Left ventricle myocardium inferior (tissue), 1 donor: Measurements from ENCODE around the gene OR8G1. TPM values are rescaled to one million over a fixed set of nuclear protein-coding genes. Genes with fewer than 3 reads are reported as not detected.
"Not testable (repeated sequence)": the region's sequence is repeated elsewhere in the genome, so short reads cannot be mapped to it uniquely, and the experiment has no call there.

Experiments
- DNase-seq: peaks from one replicate; pipeline ENCODE4 v3.0.0-alpha.2; 2020
- H3K27ac ChIP-seq: fragments of 200-600 bp; replicated peaks from 2 replicates; pipeline ENCODE4 v1.8.0; 2021
- H3K27me3 ChIP-seq: fragments of 200-600 bp; 2 replicates; pipeline ENCODE4 v1.8.0; 2021; ENCODE audit warnings: low read depth
- H3K36me3 ChIP-seq: fragments of 200-600 bp; 2 replicates; pipeline ENCODE4 v1.8.0; 2021
- H3K4me1 ChIP-seq: fragments of 200-600 bp; 2 replicates; pipeline ENCODE4 v1.8.0; 2021
- H3K4me3 ChIP-seq: fragments of 200-600 bp; 2 replicates; pipeline ENCODE4 v1.8.0; 2021; ENCODE audit warnings: mild to moderate bottlenecking, moderate library complexity
- H3K9me3 ChIP-seq: fragments of 200-600 bp; replicated peaks from 2 replicates; pipeline ENCODE4 v1.8.0; 2021
- CTCF ChIP-seq: fragments of 200-600 bp; IDR thresholded peaks from 2 replicates; pipeline ENCODE4 v1.8.0; 2021; ENCODE audit warnings: antibody characterized with exemption, mild to moderate bottlenecking, borderline replicate concordance
- intact Hi-C: fragments of 100-400 bp; cut with micrococcal nuclease; formaldehyde crosslinking; loops from one replicate; pipeline ENCODE4 v1.11.0; 2022
- total RNA-seq: library from RNA; stranded (reverse); fragmentation: NEBNext Ultra II Directional; extraction: Animal tissue kit (Norgen Biotek cat#: 25700); gene quantifications from one replicate; pipeline ENCODE4 v1.2.1, GENCODE V29; 2021
- donor health status: DM: no; HTN: yes; CAD: no; lungs with severe emphysema.

Gene OR8G1
- total RNA-seq, 1 donor from 2014 or later = not detected

DNA sequence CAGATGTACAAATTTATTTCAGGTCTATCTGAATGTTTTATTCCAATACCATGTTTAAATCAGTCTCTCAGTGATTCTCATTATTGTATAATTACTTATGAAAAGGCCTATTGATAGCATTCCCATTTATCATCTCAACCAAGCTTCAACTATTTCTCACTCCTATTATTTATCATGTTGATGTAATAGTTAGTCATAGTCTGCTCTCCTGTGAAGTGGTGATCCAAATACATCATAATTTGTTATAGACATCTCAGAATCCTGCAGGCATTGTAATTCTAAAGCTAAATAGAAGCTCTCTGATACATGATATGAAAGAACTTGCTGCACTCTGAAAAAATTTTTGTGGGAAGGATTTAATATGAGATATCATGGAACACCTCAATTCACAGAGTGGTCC lies 21.8 kb upstream of the OR8G1 start:
- peaks cover 4% of the 10 kb centered on the region for H3K27me3 ChIP-seq
- H3K4me3 ChIP-seq = no peak overlapping the region
- H3K4me1 ChIP-seq = no peaks in the 10 kb centered on the region
- H3K9me3 ChIP-seq = no peaks in the 10 kb centered on the region
- no peak for TF ChIP-seq CTCF
- intact Hi-C loops = no loop called here
- DNase-seq = no peak
- H3K36me3 ChIP-seq = no peaks in the 10 kb centered on the region
- H3K27ac ChIP-seq = no peak overlapping the region

DNA sequence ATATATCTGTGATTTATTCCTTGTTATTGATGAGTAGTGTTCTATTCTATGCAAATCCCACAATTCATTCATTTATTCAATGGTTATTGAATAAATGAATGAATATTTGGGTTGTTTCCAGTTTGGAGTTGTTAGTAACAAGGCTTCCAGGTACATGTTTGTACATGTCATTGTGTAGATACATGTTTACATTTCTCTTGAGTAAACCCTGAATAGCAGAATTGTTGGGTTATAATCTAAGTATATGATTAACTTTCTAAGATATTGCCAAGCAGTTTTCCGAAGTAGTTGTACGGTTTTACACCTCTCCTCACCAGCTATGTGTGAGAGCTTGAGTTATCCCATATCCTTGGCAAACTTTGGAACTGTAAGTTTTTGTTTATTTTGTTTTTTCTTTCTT lies 18.5 kb upstream of the OR8G1 start:
- no peak for TF ChIP-seq CTCF
- Histone ChIP-seq H3K4me3 (no peak overlapping the region), H3K36me3 (no peaks in the 10 kb centered on the region), H3K4me1 (no peaks in the 10 kb centered on the region), H3K27ac (no peak overlapping the region), H3K9me3 (no peaks in the 10 kb centered on the region), H3K27me3 (peaks cover 4% of the 10 kb centered on the region)
- no peak for DNase-seq
- intact Hi-C loops = no loop called here

DNA sequence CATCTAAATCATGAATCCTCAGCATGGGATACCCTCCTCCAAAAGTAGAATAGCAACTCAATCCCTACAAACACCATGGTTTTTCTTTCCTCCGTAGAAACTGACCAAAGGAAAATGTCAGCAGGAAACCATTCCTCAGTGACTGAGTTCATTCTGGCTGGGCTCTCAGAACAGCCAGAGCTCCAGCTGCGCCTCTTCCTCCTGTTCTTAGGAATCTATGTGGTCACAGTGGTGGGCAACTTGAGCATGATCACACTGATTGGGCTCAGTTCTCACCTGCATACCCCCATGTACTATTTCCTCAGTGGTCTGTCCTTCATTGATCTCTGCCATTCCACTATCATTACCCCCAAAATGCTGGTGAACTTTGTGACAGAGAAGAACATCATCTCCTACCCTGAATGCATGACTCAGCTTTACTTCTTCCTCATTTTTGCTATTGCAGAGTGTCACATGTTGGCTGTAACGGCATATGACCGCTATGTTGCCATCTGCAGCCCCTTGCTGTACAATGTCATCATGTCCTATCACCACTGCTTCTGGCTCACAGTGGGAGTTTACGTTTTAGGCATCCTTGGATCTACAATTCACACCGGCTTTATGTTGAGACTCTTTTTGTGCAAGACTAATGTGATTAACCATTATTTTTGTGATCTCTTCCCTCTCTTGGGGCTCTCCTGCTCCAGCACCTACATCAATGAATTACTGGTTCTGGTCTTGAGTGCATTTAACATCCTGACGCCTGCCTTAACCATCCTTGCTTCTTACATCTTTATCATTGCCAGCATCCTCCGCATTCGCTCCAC lies 16.1 kb upstream of the OR8G1 start:
- H3K27me3 ChIP-seq, DNase-seq, H3K4me1 ChIP-seq, intact Hi-C loops, H3K36me3 ChIP-seq, H3K27ac ChIP-seq, H3K9me3 ChIP-seq, H3K4me3 ChIP-seq: not testable (repeated sequence)

DNA sequence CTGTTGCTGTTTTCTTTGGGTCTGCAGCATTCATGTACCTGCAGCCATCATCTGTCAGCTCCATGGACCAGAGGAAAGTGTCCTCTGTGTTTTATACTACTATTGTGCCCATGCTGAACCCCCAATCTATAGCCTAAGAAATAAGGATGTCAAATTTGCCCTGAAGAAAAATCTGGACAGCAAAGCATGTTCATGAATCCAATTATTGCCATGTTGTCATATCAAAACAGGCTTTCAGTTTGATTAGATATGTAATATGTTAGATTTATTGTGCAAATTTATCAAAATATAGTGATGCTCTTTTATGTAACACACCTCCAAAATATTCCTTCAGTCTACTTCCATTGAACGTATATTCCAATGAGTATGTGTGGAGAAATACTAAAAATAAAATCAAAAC lies 15.4 kb upstream of the OR8G1 start:
- TF ChIP-seq CTCF = no peak
- H3K4me1 ChIP-seq = no peaks in the 10 kb centered on the region
- H3K27ac ChIP-seq = no peak overlapping the region
- H3K27me3 ChIP-seq = peaks cover 4% of the 10 kb centered on the region
- H3K9me3 ChIP-seq = no peaks in the 10 kb centered on the region
- H3K4me3 ChIP-seq = no peak overlapping the region
- DNase-seq = no peak
- intact Hi-C loops = no loop called here
- H3K36me3 ChIP-seq = no peaks in the 10 kb centered on the region

- Histone ChIP-seq H3K9me3 (no peaks in the 10 kb centered on the region), H3K27me3 (no peaks in the 10 kb centered on the region), H3K27ac (no peak overlapping the region), H3K4me3 (no peak overlapping the region), H3K4me1 (no peaks in the 10 kb centered on the region), H3K36me3 (no peaks in the 10 kb centered on the region)
- DNase-seq = no peak
- no peak for TF ChIP-seq CTCF
- intact Hi-C loops = no loop called here
These were observed 7.5 kb upstream of the OR8G1 start for GRCh38 chr11:124233376-124233775.

GRCh38 chr11:124238512-124238911 lies 2.4 kb upstream of the OR8G1 start:
- H3K4me3 ChIP-seq = no peak overlapping the region
- no peaks in the 10 kb centered on the region for H3K9me3 ChIP-seq
- no peak for TF ChIP-seq CTCF
- no peak overlapping the region for H3K27ac ChIP-seq
- H3K36me3 ChIP-seq = no peaks in the 10 kb centered on the region
- H3K4me1 ChIP-seq = no peaks in the 10 kb centered on the region
- intact Hi-C loops = no loop called here
- DNase-seq = no peak
- no peaks in the 10 kb centered on the region for H3K27me3 ChIP-seq

DNA sequence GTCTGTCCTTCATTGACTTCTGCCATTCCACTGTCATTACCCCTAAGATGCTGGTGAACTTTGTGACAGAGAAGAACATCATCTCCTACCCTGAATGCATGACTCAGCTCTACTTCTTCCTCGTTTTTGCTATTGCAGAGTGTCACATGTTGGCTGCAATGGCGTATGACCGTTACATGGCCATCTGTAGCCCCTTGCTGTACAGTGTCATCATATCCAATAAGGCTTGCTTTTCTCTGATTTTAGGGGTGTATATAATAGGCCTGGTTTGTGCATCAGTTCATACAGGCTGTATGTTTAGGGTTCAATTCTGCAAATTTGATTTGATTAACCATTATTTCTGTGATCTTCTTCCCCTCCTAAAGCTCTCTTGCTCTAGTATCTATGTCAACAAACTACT lies 9.0 kb downstream of the OR8G1 start:
- H3K4me1 ChIP-seq, intact Hi-C loops, DNase-seq, H3K4me3 ChIP-seq, H3K9me3 ChIP-seq, H3K36me3 ChIP-seq, H3K27ac ChIP-seq, H3K27me3 ChIP-seq: not testable (repeated sequence)
